ENCODE measurements around the gene ACSL3.

DNA sequence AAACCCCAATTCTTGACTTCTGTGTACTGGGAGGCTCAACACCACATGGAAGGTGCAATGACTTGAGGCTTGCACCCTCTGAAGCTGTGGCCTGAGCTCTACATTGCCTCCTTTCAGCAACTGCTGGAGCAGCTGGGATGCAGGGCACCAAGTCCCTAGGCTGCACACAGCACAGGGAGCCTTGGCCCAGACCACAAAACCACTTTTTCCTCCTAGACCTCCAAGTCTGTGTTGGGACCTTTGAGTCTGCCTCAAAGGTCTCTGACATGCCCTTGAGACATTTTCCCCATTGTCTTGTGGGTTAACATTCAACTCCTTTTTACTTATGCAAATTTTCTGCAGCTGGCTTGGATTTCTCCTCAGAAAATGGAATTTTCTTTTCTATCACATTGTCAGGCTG, 128.6 kb downstream of the ACSL3 start:
- TF ChIP-seq CTCF (IDR thresholded peaks at IDR 0.05; ENCODE audit: poor library complexity, severe bottlenecking) (no peak), POLR2AphosphoS5 (IDR thresholded peaks at IDR 0.05) (no peak), EP300 (conservative IDR thresholded peaks at IDR 0.05; ENCODE audit: poor library complexity, severe bottlenecking) (no peak), EZH2 (IDR thresholded peaks at IDR 0.05; ENCODE audit: borderline replicate concordance, insufficient read depth, low read length, poor library complexity, severe bottlenecking) (no peak), TAF1 (IDR thresholded peaks at IDR 0.05; ENCODE audit: low read depth) (no peak), RAD21 (conservative IDR thresholded peaks at IDR 0.05) (no peak), SMC3 (conservative IDR thresholded peaks at IDR 0.05; ENCODE audit: poor library complexity) (no peak)
- TF ChIP-seq, protein P1, sequence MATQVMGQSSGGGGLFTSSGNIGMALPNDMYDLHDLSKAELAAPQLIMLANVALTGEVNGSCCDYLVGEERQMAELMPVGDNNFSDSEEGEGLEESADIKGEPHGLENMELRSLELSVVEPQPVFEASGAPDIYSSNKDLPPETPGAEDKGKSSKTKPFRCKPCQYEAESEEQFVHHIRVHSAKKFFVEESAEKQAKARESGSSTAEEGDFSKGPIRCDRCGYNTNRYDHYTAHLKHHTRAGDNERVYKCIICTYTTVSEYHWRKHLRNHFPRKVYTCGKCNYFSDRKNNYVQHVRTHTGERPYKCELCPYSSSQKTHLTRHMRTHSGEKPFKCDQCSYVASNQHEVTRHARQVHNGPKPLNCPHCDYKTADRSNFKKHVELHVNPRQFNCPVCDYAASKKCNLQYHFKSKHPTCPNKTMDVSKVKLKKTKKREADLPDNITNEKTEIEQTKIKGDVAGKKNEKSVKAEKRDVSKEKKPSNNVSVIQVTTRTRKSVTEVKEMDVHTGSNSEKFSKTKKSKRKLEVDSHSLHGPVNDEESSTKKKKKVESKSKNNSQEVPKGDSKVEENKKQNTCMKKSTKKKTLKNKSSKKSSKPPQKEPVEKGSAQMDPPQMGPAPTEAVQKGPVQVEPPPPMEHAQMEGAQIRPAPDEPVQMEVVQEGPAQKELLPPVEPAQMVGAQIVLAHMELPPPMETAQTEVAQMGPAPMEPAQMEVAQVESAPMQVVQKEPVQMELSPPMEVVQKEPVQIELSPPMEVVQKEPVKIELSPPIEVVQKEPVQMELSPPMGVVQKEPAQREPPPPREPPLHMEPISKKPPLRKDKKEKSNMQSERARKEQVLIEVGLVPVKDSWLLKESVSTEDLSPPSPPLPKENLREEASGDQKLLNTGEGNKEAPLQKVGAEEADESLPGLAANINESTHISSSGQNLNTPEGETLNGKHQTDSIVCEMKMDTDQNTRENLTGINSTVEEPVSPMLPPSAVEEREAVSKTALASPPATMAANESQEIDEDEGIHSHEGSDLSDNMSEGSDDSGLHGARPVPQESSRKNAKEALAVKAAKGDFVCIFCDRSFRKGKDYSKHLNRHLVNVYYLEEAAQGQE (IDR thresholded peaks at IDR 0.05; ENCODE audit: borderline replicate concordance) = no peak

Data from neural cell (in vitro differentiated cells).